ENCODE data around the gene TMEM205.

Gene TMEM205

GRCh38 chr19:11324748-11325389 is 21.2 kb downstream of the TMEM205 start:
- Histone ChIP-seq H3K9ac (ENCODE audit: low read depth, low read length, poor library complexity, severe bottlenecking) (peak overlapping the region; percentile 92), H3K4me1 (ENCODE audit: insufficient read depth, low read length, poor library complexity, severe bottlenecking) (peaks cover 44% of the 10 kb centered on the region), H2AFZ (ENCODE audit: low read length) (no peak overlapping the region), H3K36me3 (ENCODE audit: insufficient read depth, low read length) (no peaks in the 10 kb centered on the region), H4K20me1 (ENCODE audit: insufficient read depth, low read length, poor library complexity, severe bottlenecking) (no peaks in the 10 kb centered on the region), H3F3A (ENCODE audit: low read depth) (peaks cover 6% of the 10 kb centered on the region; the same call in 1 of the 2 replicates), H3K27me3 (ENCODE audit: insufficient read depth, low read length, poor library complexity, severe bottlenecking) (no peaks in the 10 kb centered on the region), H3K9me3 (ENCODE audit: insufficient read depth, low read depth, low read length) (no peaks in the 10 kb centered on the region), H3K9me2 (replicated peaks; ENCODE audit: low read depth, low read length) (no peaks in the 10 kb centered on the region), H3K4me3 (ENCODE audit: low read length, poor library complexity, severe bottlenecking) (peak overlapping the region; percentile 72), H3K79me2 (ENCODE audit: insufficient read depth, low read length) (peaks cover 7% of the 10 kb centered on the region; the same call in 1 of the 2 replicates), H3K4me2 (ENCODE audit: low read depth, low read length, poor library complexity, severe bottlenecking) (peak overlapping the region; percentile 92)
- TF ChIP-seq CTCF (conservative IDR thresholded peaks at IDR 0.05; ENCODE audit: low read length), result no peak
- no peak for TF ChIP-seq EZH2phosphoT487 (IDR thresholded peaks at IDR 0.05; ENCODE audit: borderline replicate concordance)

- peaks cover 6% of the 10 kb centered on the region; the same call in 1 of the 2 replicates for H3F3A ChIP-seq (ENCODE audit: low read depth)
- no peaks in the 10 kb centered on the region for H3K9me3 ChIP-seq (ENCODE audit: insufficient read depth, low read depth, low read length)
- no peak overlapping the region for H2AFZ ChIP-seq (ENCODE audit: low read length)
- H3K9me2 ChIP-seq (replicated peaks; ENCODE audit: low read depth, low read length), result no peaks in the 10 kb centered on the region
- H3K4me2 ChIP-seq (ENCODE audit: low read depth, low read length, poor library complexity, severe bottlenecking), result peak overlapping the region; percentile 92
- H3K4me1 ChIP-seq (ENCODE audit: insufficient read depth, low read length, poor library complexity, severe bottlenecking), result peaks cover 44% of the 10 kb centered on the region
- H3K4me3 ChIP-seq (ENCODE audit: low read length, poor library complexity, severe bottlenecking), result peak overlapping the region; percentile 72
- no peak for TF ChIP-seq EZH2phosphoT487 (IDR thresholded peaks at IDR 0.05; ENCODE audit: borderline replicate concordance)
- TF ChIP-seq CTCF (conservative IDR thresholded peaks at IDR 0.05; ENCODE audit: low read length), result no peak
- H3K79me2 ChIP-seq (ENCODE audit: insufficient read depth, low read length), result peaks cover 5% of the 10 kb centered on the region; the same call in 1 of the 2 replicates
- H3K27me3 ChIP-seq (ENCODE audit: insufficient read depth, low read length, poor library complexity, severe bottlenecking), result no peaks in the 10 kb centered on the region
- peak overlapping the region; percentile 92 for H3K9ac ChIP-seq (ENCODE audit: low read depth, low read length, poor library complexity, severe bottlenecking)
- no peaks in the 10 kb centered on the region for H3K36me3 ChIP-seq (ENCODE audit: insufficient read depth, low read length)
- H4K20me1 ChIP-seq (ENCODE audit: insufficient read depth, low read length, poor library complexity, severe bottlenecking), result no peaks in the 10 kb centered on the region
Observed at GRCh38 chr19:11324079-11324661, 21.9 kb downstream of the TMEM205 start.

GRCh38 chr19:11323601-11324078 is 22.4 kb downstream of the TMEM205 start:
- no peaks in the 10 kb centered on the region for H4K20me1 ChIP-seq (ENCODE audit: insufficient read depth, low read length, poor library complexity, severe bottlenecking)
- peaks cover 44% of the 10 kb centered on the region for H3K4me1 ChIP-seq (ENCODE audit: insufficient read depth, low read length, poor library complexity, severe bottlenecking)
- H3F3A ChIP-seq (ENCODE audit: low read depth), result peaks cover 6% of the 10 kb centered on the region; the same call in 1 of the 2 replicates
- TF ChIP-seq EZH2phosphoT487 (IDR thresholded peaks at IDR 0.05; ENCODE audit: borderline replicate concordance) (no peak), CTCF (conservative IDR thresholded peaks at IDR 0.05; ENCODE audit: low read length) (no peak)
- H3K9me2 ChIP-seq (replicated peaks; ENCODE audit: low read depth, low read length), result no peaks in the 10 kb centered on the region
- H3K9ac ChIP-seq (ENCODE audit: low read depth, low read length, poor library complexity, severe bottlenecking), result peak overlapping the region; percentile 92
- no peaks in the 10 kb centered on the region for H3K36me3 ChIP-seq (ENCODE audit: insufficient read depth, low read length)
- no peak overlapping the region for H2AFZ ChIP-seq (ENCODE audit: low read length)
- peak overlapping the region; percentile 72 for H3K4me3 ChIP-seq (ENCODE audit: low read length, poor library complexity, severe bottlenecking)
- peak overlapping the region; percentile 92 for H3K4me2 ChIP-seq (ENCODE audit: low read depth, low read length, poor library complexity, severe bottlenecking)
- H3K27me3 ChIP-seq (ENCODE audit: insufficient read depth, low read length, poor library complexity, severe bottlenecking), result no peaks in the 10 kb centered on the region
- H3K79me2 ChIP-seq (ENCODE audit: insufficient read depth, low read length), result peaks cover 5% of the 10 kb centered on the region; the same call in 1 of the 2 replicates
- no peaks in the 10 kb centered on the region for H3K9me3 ChIP-seq (ENCODE audit: insufficient read depth, low read depth, low read length)
